AG10803 (cell line): ENCODE measurements around the gene MRPS7.
"Not testable (repeated sequence)": the region's sequence is repeated elsewhere in the genome, so short reads cannot be mapped to it uniquely, and the experiment has no call there.

Experiments used
- DNase-seq: peaks from one replicate; pipeline ENCODE4 v3.0.0; 2010; ENCODE audit warnings: low read depth
- H3K4me3 ChIP-seq: 2 replicates; pipeline ENCODE4 v1.5.1; 2011; ENCODE audit warnings: mild to moderate bottlenecking, low read length, control low read depth
- CTCF ChIP-seq: conservative IDR thresholded peaks from 2 replicates; pipeline ENCODE4 v1.5.1; 2011; ENCODE audit warnings: mild to moderate bottlenecking, low read length, control low read depth, inconsistent platforms

MRPS7 gene

GRCh38 chr17:75272848-75273184, 11.1 kb downstream of the MRPS7 start:
- DNase-seq = no peak
- no peak for TF ChIP-seq CTCF
- no peak overlapping the region for H3K4me3 ChIP-seq

GRCh38 chr17:75273977-75274708, 12.5 kb downstream of the MRPS7 start:
- no peak for TF ChIP-seq CTCF
- no peak overlapping the region for H3K4me3 ChIP-seq
- DNase-seq = peak; percentile 75

GRCh38 chr17:75277664-75278071, 16.0 kb downstream of the MRPS7 start:
- DNase-seq = peak; percentile 92
- no peak for TF ChIP-seq CTCF

GRCh38 chr17:75280189-75280588, 18.5 kb downstream of the MRPS7 start:
- DNase-seq = not testable (repeated sequence)

More at GRCh38 chr17:75277664-75278071, 16.0 kb downstream of the MRPS7 start:
- H3K4me3 ChIP-seq = no peak overlapping the region

GRCh38 chr17:75285123-75285522, 23.4 kb downstream of the MRPS7 start:
- no peak overlapping the region for H3K4me3 ChIP-seq
- TF ChIP-seq CTCF = no peak

More at GRCh38 chr17:75280189-75280588, 18.5 kb downstream of the MRPS7 start:
- H3K4me3 ChIP-seq = not testable (repeated sequence)

GRCh38 chr17:75287221-75287620, 25.5 kb downstream of the MRPS7 start:
- no peak for TF ChIP-seq CTCF
- H3K4me3 ChIP-seq = no peak overlapping the region
- DNase-seq = no peak

More at GRCh38 chr17:75285123-75285522, 23.4 kb downstream of the MRPS7 start:
- DNase-seq = no peak

GRCh38 chr17:75288359-75288758, 26.7 kb downstream of the MRPS7 start:
- TF ChIP-seq CTCF = no peak
- DNase-seq = no peak

More at GRCh38 chr17:75288359-75288758, 26.7 kb downstream of the MRPS7 start:
- H3K4me3 ChIP-seq = peak overlapping the region; percentile 93
